ENCODE results near the gene DPEP3. TPM values are rescaled to one million over a fixed set of nuclear protein-coding genes. Genes with fewer than 3 reads are reported as not detected.

DPEP3 gene
- total RNA-seq, 1 donor from 2014 or later, result not detected

DNA sequence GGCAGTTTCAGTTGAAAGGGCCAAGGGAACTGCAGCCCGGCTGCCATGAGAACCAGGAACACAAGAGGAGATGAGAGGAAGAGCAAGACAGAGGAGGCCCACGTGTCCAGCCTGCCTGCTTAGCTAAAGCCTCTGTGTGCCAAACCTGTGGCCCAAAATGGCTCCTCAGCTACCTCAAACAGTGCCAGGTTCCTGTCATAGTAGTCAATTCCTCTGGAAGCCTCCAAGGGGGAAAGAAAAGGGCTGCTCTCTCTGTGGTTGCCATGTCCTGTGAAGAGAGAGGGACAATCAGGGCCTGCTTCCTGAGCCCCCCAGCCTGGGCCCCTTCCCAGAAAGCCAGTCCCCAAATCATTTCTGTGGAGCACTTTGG lies 17.0 kb downstream of the DPEP3 start:
- H3K9me3 ChIP-seq, result no peaks in the 10 kb centered on the region
- TF ChIP-seq, protein P1, sequence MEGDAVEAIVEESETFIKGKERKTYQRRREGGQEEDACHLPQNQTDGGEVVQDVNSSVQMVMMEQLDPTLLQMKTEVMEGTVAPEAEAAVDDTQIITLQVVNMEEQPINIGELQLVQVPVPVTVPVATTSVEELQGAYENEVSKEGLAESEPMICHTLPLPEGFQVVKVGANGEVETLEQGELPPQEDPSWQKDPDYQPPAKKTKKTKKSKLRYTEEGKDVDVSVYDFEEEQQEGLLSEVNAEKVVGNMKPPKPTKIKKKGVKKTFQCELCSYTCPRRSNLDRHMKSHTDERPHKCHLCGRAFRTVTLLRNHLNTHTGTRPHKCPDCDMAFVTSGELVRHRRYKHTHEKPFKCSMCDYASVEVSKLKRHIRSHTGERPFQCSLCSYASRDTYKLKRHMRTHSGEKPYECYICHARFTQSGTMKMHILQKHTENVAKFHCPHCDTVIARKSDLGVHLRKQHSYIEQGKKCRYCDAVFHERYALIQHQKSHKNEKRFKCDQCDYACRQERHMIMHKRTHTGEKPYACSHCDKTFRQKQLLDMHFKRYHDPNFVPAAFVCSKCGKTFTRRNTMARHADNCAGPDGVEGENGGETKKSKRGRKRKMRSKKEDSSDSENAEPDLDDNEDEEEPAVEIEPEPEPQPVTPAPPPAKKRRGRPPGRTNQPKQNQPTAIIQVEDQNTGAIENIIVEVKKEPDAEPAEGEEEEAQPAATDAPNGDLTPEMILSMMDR (IDR thresholded peaks at IDR 0.05), result no peak
- intact Hi-C loops (cut with DNase I), result loop anchor here (10.0 kb wide), 2 partner anchors 272 to 438 kb away; partner anchors contain the start of genes ESRP2 and RIPOR1
- no peak for DNase-seq (ENCODE audit: low spot score in 2 of 2)
- peaks cover 52% of the 10 kb centered on the region in 2 donors for H3K36me3 ChIP-seq
- peak overlapping the region; percentile 59 to 94 for H3K27ac ChIP-seq
- H3K4me3 ChIP-seq, result no peak overlapping the region
- peaks cover 11 to 57% of the 10 kb centered on the region in 2 donors for H3K4me1 ChIP-seq
- H3K27me3 ChIP-seq, result no peaks in the 10 kb centered on the region

DNA sequence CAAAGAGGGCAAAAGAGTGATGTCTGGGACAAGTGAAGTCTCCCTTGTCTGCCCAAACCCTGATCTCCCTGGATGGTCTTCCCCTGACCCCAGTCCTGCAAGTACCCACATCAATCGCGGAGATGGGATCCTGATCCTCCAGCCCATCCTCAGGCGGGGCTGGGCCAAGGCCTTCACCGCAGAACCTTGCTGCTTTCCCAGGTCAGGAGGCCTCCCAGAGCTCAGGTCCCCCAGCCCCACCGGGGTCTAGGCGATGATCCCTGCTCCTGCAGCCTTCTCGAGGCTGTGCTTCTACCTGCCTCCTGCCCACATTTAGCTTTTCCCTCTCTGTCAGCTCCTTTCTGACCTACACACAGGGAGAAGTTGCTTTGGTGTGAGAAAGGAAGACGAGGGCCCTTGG lies 18.2 kb downstream of the DPEP3 start:
- TF ChIP-seq, protein P1 (IDR thresholded peaks at IDR 0.05), result no peak
- intact Hi-C loops (cut with DNase I), result loop anchor here (10.0 kb wide), 2 partner anchors 273 to 437 kb away; partner anchors contain the start of genes ESRP2 and RIPOR1
- peaks cover 11 to 53% of the 10 kb centered on the region in 2 donors for H3K4me1 ChIP-seq
- H3K9me3 ChIP-seq, result no peaks in the 10 kb centered on the region
- no peak overlapping the region for H3K4me3 ChIP-seq
- peak overlapping the region; percentile 17 to 20 for H3K27ac ChIP-seq
- peaks cover 62 to 64% of the 10 kb centered on the region in 2 donors for H3K36me3 ChIP-seq
- DNase-seq (ENCODE audit: low spot score in 2 of 2), result no peak
- no peaks in the 10 kb centered on the region for H3K27me3 ChIP-seq

DNA sequence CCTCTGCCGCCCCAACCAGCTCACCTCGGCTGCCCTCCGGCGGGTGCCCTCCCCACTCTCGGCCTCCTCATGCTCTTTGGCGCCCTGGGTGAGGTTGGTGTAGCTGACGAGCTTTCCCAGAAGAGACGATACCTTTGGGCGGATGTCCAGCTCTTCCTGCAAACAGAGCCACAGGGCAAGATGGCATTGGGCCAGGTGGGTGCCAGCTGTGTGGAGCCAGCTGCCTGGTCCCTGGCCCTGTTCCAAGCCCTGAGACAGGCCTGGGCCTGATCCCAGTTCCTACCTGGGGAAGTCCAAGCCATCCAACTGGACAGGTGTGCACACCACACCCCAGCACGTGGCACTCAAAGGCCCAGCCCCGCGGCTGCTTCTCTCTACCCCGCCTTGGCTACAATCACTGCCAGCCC lies 18.7 kb downstream of the DPEP3 start:
- Histone ChIP-seq H3K4me1 (peaks cover 8 to 48% of the 10 kb centered on the region in 2 donors), H3K9me3 (no peaks in the 10 kb centered on the region), H3K4me3 (no peak overlapping the region), H3K27ac (peak overlapping the region; percentile 17 to 20), H3K36me3 (peaks cover 67 to 68% of the 10 kb centered on the region in 2 donors), H3K27me3 (no peaks in the 10 kb centered on the region)
- intact Hi-C loops (cut with DNase I), result loop anchor here (10.0 kb wide), 2 partner anchors 273 to 437 kb away; partner anchors contain the start of genes ESRP2 and RIPOR1
- TF ChIP-seq, protein P1 (IDR thresholded peaks at IDR 0.05), result no peak
- no peak for DNase-seq (ENCODE audit: low spot score in 2 of 2)

DNA sequence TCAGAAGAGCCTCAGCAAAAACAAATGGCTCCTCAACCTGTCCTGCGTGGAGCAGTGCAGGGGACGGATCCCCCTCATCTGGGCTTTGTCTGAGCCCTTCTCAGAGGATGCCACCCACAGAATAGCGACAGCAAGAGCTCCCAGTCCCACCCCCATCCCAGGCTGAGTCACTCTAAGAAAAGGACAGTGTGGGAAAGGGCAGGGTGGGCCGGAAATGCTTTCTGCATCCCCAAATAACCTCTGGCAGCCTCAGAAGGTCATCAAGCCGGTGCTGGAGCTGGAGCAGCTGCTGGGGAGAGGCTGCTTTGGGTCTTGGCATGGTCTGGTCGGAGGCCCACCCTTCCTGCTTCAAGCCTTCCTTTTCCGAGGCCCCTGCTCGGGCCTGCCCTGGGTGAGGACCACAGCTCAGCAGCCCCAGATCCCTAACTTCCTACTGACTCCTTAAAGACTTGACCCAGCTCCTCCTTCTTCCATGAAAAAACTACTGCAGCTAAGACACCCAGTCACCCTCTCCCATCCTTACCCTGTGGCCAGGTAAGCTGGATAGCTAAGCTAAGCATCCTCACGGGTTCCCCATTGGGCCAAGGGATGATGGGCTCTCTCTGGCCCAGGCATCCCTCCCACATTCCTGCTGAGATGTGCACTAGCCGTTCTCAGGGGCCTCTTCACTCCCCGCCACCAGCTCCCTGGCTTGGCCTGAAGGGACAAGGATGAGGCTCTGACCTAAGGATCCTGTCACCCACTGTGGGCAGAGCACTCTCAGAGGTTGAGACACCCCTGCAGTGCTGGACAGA lies 20.6 kb downstream of the DPEP3 start:
- Histone ChIP-seq H3K27ac (peak overlapping the region; percentile 60 to 62), H3K4me1 (peaks cover 3 to 29% of the 10 kb centered on the region in 2 donors)
- peak in 1 of 2 donors; percentile 77 for DNase-seq (ENCODE audit: low spot score in 2 of 2)

DNA sequence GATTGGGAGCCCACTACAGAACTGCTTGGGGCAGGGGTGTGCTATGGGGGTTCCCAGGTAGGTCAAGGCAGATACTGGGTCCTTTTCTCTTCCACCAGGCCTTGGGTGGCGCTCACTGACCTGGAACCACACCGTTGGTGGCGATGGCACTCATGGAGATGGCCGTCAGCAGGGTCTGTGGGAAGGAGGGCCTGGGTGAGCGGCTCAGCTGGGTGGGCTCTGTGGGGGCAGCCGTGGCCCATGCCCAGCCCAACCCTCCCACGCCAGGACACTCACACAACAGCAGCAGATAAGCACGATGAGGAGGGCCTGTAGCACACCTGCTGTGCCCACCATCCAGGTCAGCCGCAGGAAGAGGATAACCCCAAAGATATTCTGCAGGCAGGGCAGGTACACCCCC lies 22.7 kb downstream of the DPEP3 start:
- Histone ChIP-seq H3K27me3 (no peaks in the 10 kb centered on the region), H3K4me3 (no peak overlapping the region), H3K27ac (no peak overlapping the region), H3K9me3 (no peaks in the 10 kb centered on the region), H3K4me1 (peaks cover 0 to 12% of the 10 kb centered on the region in 2 donors), H3K36me3 (peaks cover 87 to 94% of the 10 kb centered on the region in 2 donors)
- intact Hi-C loops (cut with DNase I), result no loop called here
- TF ChIP-seq, protein P1 (IDR thresholded peaks at IDR 0.05), result no peak
- DNase-seq (ENCODE audit: low spot score in 2 of 2), result no peak

More for the DNA sequence above, 20.6 kb downstream of the DPEP3 start:
- TF ChIP-seq, protein P1 (IDR thresholded peaks at IDR 0.05), result no peak
- no peaks in the 10 kb centered on the region for H3K9me3 ChIP-seq
- H3K4me3 ChIP-seq, result no peak overlapping the region
- peaks cover 78 to 81% of the 10 kb centered on the region in 2 donors for H3K36me3 ChIP-seq
- H3K27me3 ChIP-seq, result no peaks in the 10 kb centered on the region
- intact Hi-C loops (cut with DNase I), result loop anchor here (10.0 kb wide), 2 partner anchors 275 to 435 kb away; partner anchors contain the start of genes ESRP2 and RIPOR1
